ENCODE results near the gene TMEM212. TPM values are rescaled to one million over a fixed set of nuclear protein-coding genes. Genes with fewer than 3 reads are reported as not detected.
A peak's percentile ranks its signal among the peaks of the same experiment; 100 is the strongest.

Gene TMEM212
- total RNA-seq, 4 donors from 2014 or later: not detected

DNA sequence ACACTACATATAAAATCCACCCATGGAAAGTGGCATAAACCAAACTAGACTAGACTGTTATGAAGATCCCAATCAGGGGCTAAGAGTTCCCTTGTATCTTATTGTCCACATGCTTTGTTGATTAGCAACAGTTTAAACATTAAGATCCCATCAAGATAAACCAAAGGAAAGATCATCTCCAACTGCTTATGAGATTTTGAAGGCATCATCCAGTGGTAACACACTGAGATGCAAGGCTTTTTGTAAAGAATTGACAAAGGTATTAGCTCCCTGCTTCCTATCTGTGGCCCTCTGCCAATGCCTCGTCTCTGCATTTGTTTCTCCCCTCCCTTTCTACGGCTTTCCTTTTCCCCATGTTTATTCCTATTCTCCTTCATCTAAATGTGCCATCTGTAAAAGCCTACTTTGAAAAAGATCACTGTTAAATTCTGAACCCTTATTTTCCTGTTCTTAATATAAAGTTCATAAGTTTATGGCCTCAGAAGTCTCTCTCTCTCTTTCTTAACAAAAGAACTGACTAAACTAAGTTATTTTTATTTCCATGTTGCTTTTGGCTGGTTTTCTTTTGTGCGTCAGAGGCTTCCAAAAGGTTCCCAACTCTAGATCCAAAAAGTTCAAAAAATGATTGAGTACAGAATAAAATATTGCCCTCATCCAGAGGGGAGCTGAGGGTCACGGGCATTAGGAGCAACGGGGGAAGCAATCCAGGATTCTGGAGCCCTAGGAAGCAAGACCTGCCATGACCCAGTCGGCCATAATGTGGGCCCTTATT is 38.3 kb upstream of the TMEM212 start:
- intact Hi-C loops (cut with DNase I; ENCODE audit: low total_unique reads): no loop called here
- ATAC-seq: no peak
- no peak for DNase-seq
- H3K36me3 ChIP-seq: no peaks in the 10 kb centered on the region
- in situ Hi-C loops (cut with MboI; ENCODE audit: low sequenced_read_pairs in 4 of 4): no loop called here
- no peaks in the 10 kb centered on the region for H3K9me3 ChIP-seq
- H3K4me1 ChIP-seq: peaks cover 4 to 19% of the 10 kb centered on the region in 2 donors
- no peaks in the 10 kb centered on the region for H3K27me3 ChIP-seq
- H3K4me3 ChIP-seq: no peak overlapping the region
- H3K27ac ChIP-seq: peak overlapping the region; percentile 56 to 70 (median 59)
- TF ChIP-seq, protein P1, sequence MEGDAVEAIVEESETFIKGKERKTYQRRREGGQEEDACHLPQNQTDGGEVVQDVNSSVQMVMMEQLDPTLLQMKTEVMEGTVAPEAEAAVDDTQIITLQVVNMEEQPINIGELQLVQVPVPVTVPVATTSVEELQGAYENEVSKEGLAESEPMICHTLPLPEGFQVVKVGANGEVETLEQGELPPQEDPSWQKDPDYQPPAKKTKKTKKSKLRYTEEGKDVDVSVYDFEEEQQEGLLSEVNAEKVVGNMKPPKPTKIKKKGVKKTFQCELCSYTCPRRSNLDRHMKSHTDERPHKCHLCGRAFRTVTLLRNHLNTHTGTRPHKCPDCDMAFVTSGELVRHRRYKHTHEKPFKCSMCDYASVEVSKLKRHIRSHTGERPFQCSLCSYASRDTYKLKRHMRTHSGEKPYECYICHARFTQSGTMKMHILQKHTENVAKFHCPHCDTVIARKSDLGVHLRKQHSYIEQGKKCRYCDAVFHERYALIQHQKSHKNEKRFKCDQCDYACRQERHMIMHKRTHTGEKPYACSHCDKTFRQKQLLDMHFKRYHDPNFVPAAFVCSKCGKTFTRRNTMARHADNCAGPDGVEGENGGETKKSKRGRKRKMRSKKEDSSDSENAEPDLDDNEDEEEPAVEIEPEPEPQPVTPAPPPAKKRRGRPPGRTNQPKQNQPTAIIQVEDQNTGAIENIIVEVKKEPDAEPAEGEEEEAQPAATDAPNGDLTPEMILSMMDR (IDR thresholded peaks at IDR 0.05 in 4 of 5, conservative IDR thresholded peaks at IDR 0.05 in 1 of 5): no peak
- no peak for TF ChIP-seq POLR2A (IDR thresholded peaks at IDR 0.05)

DNA sequence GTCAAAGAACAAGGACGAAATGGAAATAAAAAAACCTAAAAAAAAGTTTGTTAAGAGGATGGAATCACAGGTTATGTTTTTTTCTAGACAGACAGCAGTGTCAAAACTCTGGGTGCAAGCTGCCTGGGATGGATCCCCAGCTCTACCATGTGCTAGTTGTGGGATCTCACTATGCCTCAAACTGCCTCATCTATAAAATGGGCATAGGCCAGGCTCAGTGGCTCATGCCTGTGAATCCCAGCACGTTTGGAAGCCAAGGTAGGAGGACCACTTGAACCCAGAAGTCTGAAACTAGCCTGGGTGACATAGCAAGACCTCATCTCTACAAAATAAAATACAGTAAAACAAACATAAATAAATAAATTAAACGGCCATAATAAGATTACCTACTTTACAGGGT is 37.5 kb upstream of the TMEM212 start:
- TF ChIP-seq, protein P1 (IDR thresholded peaks at IDR 0.05 in 4 of 5, conservative IDR thresholded peaks at IDR 0.05 in 1 of 5): no peak
- no peak for TF ChIP-seq POLR2A (IDR thresholded peaks at IDR 0.05)
- no peak for ATAC-seq
- H3K27me3 ChIP-seq: no peaks in the 10 kb centered on the region
- intact Hi-C loops (cut with DNase I; ENCODE audit: low total_unique reads) (no loop called here), in situ Hi-C loops (cut with MboI; ENCODE audit: low sequenced_read_pairs in 4 of 4) (no loop called here)
- H3K27ac ChIP-seq: peak overlapping the region; percentile 56 to 70 (median 59)
- no peak overlapping the region for H3K4me3 ChIP-seq
- H3K4me1 ChIP-seq: peaks cover 6 to 19% of the 10 kb centered on the region in 2 donors
- no peaks in the 10 kb centered on the region for H3K36me3 ChIP-seq
- DNase-seq: no peak
- no peaks in the 10 kb centered on the region for H3K9me3 ChIP-seq

DNA sequence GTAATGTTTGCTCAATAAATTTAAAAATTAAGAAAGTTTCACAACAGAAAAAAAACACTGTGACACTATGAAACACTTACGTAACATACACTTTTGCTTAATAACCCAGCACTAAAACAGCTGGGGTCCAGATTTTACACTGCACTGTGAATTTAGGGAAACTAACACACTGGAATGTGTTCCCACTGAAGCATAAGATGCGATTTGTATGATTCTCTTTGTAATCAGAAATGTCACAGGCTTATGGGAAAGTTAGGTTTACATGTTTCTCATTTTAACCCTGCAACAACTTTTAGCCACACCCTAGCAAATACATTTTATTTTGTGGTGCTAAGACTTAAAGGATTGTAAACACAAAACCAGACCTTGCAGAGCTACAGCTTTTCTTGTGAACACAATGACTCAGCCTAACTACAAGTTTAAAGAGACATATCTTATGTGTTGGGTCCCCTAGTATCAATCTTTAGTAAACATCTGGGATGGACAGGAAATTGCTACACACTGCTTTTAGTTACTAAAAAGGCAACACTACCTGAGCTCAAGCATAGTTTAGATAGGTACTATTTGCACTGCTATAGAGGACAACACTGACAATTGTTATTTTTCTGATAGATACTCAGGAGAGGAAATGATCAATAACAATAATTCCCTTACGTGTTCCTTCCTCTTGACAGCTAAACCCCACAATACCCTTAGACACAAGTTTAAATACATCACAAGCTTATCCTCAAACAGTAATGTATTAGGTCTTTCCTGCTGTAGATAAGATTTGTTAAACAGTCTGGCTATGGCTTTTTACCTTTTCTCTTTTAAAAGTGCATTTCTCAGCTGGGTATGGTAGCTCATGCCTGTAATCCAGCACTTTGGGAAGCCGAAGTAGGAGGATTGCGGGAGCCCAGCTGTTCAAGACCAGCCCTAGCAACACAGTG is 36.7 kb upstream of the TMEM212 start:
- Histone ChIP-seq H3K4me1 (peaks cover 6 to 19% of the 10 kb centered on the region in 2 donors), H3K27me3 (no peaks in the 10 kb centered on the region), H3K9me3 (no peaks in the 10 kb centered on the region), H3K36me3 (no peaks in the 10 kb centered on the region), H3K4me3 (no peak overlapping the region), H3K27ac (peak overlapping the region; percentile 13 to 70 (median 59))
- ATAC-seq (no peak), DNase-seq (no peak)
- intact Hi-C loops (cut with DNase I; ENCODE audit: low total_unique reads) (no loop called here), in situ Hi-C loops (cut with MboI; ENCODE audit: low sequenced_read_pairs in 4 of 4) (no loop called here)
- no peak for TF ChIP-seq POLR2A (IDR thresholded peaks at IDR 0.05)
- TF ChIP-seq, protein P1 (IDR thresholded peaks at IDR 0.05 in 4 of 5, conservative IDR thresholded peaks at IDR 0.05 in 1 of 5): no peak

DNA sequence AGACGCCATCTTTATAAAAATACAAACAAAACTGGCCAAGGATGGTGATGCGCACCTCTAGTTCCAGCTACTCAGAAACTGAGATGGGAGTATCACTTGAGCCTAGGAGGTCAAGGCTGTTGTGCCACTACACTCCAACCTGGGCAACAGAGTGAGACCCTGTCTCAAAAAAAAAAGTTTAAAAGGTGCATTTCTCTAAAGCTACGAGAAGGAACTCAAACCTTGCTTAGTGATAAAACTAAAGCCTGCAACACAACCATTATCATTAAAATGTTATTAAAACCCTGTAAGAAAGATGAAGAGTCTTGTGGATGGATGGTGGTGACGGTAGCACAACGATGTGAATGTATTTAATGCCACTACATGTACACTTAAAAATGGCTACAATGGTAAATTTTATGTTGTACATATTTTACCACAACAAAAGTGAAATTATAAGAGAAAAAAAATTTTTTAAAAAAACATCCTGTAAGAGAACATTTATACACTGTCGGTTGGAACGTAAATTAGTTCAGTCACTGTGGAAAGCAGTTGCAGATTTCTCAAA is 35.9 kb upstream of the TMEM212 start:
- H3K36me3 ChIP-seq: no peaks in the 10 kb centered on the region
- ATAC-seq (no peak), DNase-seq (no peak)
- in situ Hi-C loops (cut with MboI; ENCODE audit: low sequenced_read_pairs in 4 of 4): no loop called here
- no peaks in the 10 kb centered on the region for H3K27me3 ChIP-seq
- no peaks in the 10 kb centered on the region for H3K9me3 ChIP-seq
- peak overlapping the region in 1 of 4 donors; percentile 13 for H3K27ac ChIP-seq
- peaks cover 6 to 19% of the 10 kb centered on the region in 2 donors for H3K4me1 ChIP-seq
- intact Hi-C loops (cut with DNase I; ENCODE audit: low total_unique reads): no loop called here
- no peak for TF ChIP-seq POLR2A (IDR thresholded peaks at IDR 0.05)
- TF ChIP-seq, protein P1 (IDR thresholded peaks at IDR 0.05 in 4 of 5, conservative IDR thresholded peaks at IDR 0.05 in 1 of 5): no peak
- H3K4me3 ChIP-seq: no peak overlapping the region
